ENCODE measurements around the gene DSG1.

DSG1 gene

DNA sequence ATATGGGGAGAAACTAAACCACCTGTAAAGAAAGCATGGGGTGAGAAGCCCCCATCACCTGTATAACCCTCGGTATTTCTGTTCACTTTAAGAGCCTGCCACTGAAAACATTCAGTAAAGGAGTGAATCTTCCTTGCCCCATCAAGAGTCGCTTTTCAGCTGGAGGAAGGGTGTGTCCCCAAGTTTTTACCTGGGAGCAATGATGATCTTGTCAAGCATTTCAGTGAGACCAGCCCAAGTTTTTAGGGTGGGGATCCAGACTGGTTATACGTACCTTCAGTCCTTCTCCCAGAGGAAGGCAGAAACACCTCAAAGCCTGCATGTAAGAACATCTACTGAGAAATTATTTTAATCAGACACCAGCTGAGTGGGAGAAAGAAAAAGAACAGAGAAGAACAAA is at the start of gene DSG1:
TSS of gene DSG1 (plus strand) at position 301 of the 400 bp plus-strand sequence. CDS start 141 bp downstream, outside the sequence.
- no peak for TF ChIP-seq GATA2 (IDR thresholded peaks at IDR 0.05; ENCODE audit: low read depth, low read length)

DNA sequence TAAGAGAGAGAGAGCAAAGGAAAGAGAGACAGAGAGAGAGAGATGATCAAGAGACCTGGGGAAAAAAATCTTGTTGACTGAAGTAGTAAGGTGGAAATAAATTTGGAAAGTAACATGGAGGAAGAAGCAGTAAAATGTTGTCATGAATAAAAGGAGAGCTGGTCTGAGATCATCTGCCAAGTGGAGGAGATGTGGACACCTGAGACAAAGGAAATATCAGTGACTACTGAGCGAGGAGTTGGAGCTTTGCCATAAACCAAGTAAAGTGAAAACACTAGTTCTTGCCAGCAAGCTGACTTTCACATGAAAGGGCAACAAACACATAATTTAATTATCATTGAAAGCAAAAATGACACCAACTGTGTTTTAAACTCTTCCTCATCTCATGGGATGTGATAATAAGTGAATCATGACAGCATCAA is 49.0 kb upstream of the DSG1 start:
- TF ChIP-seq GATA3 (IDR thresholded peaks at IDR 0.05; ENCODE audit: low read depth, low read length) = no peak

DNA sequence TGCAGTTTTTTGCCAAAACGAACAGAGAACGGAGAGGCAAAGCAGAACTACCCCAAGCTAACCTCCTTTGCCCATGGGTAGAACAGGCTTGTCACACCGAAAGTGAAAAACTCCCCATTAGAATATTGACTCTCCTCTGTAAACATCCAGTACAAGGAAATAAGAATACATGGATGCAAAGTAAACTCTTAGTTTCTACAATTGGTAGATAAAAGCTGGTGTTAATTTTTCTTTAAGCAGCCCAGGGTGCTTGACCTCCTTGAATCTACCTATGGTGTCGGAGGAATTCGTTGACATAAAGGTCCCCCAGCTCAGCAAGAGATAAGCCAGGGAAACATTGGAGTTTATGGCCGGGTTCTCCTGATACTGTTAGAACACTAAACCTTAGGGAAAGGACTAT is 48.4 kb upstream of the DSG1 start:
- no peak for TF ChIP-seq GATA3 (IDR thresholded peaks at IDR 0.05; ENCODE audit: low read depth, low read length)
- no peak for TF ChIP-seq GATA2 (IDR thresholded peaks at IDR 0.05; ENCODE audit: low read depth, low read length)

DNA sequence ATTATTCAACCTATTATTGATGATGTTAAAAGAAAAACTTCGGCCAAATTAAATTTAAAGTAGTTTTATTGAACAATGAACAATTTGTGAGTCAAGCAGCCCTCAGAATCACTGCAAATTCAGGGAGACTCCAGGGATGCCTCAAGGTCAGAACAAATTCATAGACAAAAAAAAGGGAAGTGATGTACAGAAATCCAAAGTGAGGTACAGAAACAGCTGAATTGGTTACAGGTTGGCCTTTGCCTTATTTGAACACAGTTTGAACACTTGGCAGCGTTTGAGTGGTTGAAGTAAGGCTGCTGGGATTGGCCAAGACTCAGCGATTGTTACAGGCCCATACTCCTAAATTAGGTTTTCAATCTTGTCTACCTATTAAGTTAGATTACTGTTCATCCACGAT is 47.4 kb upstream of the DSG1 start:
- TF ChIP-seq GATA3 (IDR thresholded peaks at IDR 0.05; ENCODE audit: low read depth, low read length) = no peak
- TF ChIP-seq GATA2 (IDR thresholded peaks at IDR 0.05; ENCODE audit: low read depth, low read length) = no peak

DNA sequence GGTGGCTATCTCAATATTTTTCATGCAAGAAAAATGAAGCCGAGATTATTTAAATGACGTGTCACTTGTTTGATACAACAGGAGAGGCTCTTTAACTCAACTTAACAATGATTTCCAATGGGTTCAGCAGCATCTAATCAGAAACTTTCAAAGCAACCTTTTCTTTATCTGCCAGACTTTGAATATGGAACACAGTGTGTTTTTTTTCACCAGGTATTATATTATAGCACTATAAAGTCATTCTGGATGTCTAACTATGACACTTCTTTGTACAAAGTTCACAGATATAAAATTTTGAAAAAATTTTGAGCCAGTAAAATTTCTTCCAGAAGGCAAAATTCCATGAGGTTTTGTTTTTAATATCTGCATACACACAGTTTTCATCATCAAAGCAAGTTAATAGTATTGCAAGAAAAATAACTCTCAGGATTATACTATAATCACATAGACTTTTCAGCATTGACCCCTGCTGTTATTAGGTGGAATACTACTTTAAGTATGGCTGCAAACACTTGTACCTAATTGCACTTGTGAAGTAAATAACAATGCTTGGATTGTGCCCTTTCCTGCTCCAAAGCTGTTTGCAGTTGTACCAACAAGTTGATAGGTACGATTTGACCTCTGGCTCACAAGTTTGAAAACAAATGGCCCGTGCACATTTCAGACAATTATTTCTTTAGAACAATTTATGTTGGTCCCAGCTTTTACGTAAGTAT is 44.0 kb upstream of the DSG1 start:
- TF ChIP-seq GATA3 (IDR thresholded peaks at IDR 0.05; ENCODE audit: low read depth, low read length) = no peak
- no peak for TF ChIP-seq GATA2 (IDR thresholded peaks at IDR 0.05; ENCODE audit: low read depth, low read length)

DNA sequence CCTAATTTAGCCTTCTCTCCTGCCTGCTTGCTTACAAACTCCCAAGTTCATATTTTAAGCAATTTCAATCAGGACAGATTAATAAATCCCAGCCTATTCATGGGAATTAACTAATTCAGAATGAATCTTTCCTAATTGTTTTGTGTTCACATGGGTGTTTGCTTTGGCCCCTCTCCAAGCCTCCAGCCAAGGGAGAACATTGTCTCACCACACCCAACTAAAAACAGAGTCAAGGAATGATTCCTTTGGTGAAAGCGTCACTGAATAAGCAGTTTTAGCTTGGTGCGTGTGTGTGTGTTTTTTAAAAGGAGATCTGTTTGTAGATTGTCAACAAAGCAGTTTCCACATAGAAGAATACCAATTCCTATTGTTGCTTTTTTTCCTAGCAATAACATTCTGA is 43.0 kb upstream of the DSG1 start:
- TF ChIP-seq GATA2 (IDR thresholded peaks at IDR 0.05; ENCODE audit: low read depth, low read length) = no peak

DNA sequence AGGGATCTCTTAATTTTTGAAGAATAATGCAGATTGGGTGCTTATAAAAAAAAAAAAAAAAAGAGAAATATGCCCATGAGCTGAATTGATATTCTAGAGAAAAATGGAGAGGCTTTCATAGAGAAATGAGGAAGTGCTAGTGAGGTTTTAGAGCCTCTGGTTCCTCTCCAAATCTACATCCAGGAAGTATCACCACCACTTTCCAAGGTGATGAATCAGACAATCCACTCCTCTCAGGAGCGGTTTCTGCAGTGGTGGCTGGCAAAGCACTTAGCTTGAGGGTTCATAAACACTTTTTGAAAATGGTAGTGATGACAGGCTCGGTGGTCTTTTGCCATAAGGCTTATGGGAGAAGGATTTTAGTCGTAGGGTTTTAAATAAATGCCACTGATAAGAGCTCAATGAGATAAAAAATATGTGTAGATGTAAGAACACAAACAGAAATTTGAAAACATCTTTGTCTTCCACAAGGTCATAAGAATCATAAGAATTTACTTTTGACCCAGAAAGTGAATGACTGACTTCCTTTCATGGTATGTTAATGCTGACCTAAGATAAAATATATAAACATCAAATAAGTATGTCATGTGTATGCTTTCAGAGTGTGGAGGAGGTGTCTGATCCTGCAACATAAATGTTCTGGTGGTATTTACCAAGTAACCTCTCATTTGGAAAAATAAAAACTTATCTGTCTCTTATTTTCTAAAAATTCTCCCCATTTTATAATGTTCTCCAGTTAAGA is 42.1 kb upstream of the DSG1 start:
- TF ChIP-seq GATA3 (IDR thresholded peaks at IDR 0.05; ENCODE audit: low read depth, low read length) (no peak), GATA2 (IDR thresholded peaks at IDR 0.05; ENCODE audit: low read depth, low read length) (no peak)

DNA sequence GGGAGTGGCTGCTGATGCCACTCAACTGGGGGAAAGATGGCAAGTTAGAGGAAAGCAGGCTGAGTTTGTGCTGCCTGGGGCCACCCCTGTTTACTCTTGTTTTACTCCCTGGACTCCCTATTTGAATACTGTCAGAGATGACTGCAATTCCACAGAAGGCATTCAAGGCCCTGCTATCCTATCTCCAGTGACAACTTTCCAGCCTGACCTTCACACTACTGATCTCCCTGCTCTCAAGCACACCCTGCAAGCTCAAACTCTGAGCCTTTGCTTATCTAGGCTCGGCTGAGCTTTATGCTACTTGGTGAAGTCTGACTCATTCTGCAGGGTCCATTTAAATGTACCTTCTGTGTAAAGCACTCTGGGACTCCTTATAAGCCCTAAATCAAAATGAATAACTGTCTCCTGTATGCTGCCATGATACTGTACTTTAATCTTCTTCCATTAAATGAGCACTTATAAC is 39.3 kb upstream of the DSG1 start:
- TF ChIP-seq GATA2 (IDR thresholded peaks at IDR 0.05; ENCODE audit: low read depth, low read length) = no peak
- TF ChIP-seq GATA3 (IDR thresholded peaks at IDR 0.05; ENCODE audit: low read depth, low read length) = no peak

DNA sequence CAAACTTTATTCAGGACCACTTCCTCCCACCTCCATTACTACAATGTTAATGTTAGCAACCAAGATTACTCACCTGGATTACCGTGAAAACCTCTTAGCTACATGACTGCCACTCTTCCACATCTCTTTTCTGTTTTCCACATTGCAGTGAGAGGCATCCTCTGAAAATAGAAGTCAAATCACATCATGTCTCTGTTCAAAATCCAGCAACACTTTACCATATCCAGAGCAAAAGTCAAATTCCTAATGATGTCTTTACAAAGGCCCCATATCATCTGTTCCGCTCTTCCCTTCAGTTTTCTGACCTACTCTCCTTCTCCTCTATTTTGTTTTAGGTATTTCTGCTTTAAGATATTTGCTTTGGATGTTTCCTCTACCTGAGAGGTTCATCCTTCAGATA is 37.5 kb upstream of the DSG1 start:
- TF ChIP-seq GATA3 (IDR thresholded peaks at IDR 0.05; ENCODE audit: low read depth, low read length) (no peak), GATA2 (IDR thresholded peaks at IDR 0.05; ENCODE audit: low read depth, low read length) (no peak)

DNA sequence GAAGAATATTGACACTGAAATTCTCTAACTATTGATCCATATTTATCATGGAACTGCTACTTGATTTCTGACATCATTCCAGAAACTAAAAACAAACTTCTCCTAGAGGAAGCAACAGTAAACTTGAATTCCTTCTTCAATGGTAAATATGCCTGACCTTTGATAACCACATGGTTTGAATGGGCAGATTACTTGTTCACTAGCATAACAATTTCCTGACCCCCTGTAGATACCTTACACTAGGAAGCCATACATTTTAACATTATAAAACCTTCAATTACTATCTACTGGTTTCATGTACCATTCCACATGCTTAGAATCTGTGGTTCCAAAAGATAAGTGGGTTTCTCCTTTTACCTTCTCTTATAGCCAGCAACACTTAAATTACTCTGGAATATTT is 36.5 kb upstream of the DSG1 start:
- no peak for TF ChIP-seq GATA2 (IDR thresholded peaks at IDR 0.05; ENCODE audit: low read depth, low read length)
- no peak for TF ChIP-seq GATA3 (IDR thresholded peaks at IDR 0.05; ENCODE audit: low read depth, low read length)

DNA sequence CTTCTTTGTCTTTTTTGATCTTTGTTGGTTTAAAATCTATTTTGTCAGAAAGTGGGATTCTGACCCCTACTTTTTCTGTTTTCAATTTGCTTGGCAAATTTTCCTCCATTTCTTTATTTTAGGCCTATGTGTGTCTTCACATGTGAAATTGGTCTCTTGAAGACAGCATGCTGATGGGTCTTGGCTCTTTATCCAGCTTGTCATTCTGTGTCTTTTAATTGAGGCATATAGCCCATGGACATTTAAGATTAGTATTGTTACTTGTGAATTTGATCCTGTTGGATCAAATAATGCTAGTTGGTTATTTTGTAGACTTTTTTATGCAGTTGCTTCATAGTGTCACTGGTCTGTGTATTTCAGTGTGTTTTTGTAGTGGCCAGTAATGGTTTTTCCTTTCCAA is 26.3 kb upstream of the DSG1 start:
- TF ChIP-seq GATA2 (IDR thresholded peaks at IDR 0.05; ENCODE audit: low read depth, low read length) (no peak), GATA3 (IDR thresholded peaks at IDR 0.05; ENCODE audit: low read depth, low read length) (no peak)

DNA sequence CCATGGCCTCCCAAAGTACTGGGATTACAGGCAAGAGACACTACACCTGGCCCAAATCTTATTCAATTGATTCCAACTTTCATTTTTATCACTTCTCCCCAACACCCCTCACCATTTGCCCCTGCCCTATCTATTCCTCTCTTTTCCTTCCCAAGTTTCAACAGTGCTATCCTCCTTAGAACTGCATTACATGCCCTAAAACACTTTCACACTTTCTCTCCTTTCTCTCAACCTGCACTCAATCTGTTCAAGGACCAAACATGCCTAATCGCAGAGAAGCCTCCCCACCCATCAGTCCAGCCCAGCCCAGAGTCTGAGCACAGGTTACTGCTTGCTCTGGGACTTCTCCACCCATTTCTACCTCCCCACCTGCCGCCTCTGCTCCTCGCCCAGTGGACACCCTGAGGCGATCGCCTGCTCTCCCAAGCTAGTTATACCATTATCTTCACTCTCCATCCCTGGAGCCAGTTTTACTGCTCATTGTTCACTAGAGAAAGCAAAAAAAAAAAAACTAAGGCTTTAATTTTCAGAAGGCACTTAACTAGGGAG is 23.7 kb upstream of the DSG1 start:
- TF ChIP-seq GATA3 (IDR thresholded peaks at IDR 0.05; ENCODE audit: low read depth, low read length) (no peak), GATA2 (IDR thresholded peaks at IDR 0.05; ENCODE audit: low read depth, low read length) (no peak)

DNA sequence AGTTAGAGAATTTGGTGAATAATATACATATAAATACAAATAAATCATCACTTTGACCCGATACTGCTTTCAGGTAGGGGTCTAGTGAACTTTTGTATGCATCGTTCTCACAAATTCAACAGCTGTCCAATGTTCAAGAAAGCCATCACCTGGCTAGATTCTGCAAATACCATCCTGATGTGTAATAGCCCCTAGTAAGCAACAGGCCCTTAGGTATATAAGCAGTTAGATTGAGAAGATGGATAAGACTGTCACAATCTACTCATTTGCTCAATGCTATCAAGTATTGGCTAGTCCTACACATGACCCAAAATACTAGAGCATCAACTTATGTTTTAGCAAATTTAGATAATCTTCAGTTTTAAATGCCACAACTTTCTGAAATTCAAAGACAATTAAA is 20.7 kb upstream of the DSG1 start:
- TF ChIP-seq GATA3 (IDR thresholded peaks at IDR 0.05; ENCODE audit: low read depth, low read length) (no peak), GATA2 (IDR thresholded peaks at IDR 0.05; ENCODE audit: low read depth, low read length) (no peak)

DNA sequence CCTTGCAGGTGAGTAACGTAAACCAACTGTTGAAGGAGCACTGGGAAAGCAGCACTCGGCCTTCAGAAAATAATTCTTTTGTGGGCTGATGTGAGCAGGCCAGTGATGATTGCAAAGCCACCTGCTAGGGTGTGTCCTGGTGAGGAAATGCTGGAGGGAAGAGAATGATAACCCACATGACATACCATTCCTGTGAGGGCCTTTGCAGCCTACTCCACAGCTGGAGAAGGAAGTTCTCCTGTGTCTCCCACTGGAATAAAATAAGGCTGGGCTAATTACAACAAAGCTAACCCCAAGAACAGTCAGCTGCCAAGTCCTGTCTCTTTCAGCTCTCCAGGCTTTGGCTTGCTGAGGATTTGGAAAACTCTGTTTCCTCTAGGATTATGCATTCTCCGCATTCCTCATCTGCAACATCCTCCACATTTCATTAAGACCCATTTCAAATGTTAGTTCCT is 16.7 kb upstream of the DSG1 start:
- TF ChIP-seq GATA2 (IDR thresholded peaks at IDR 0.05; ENCODE audit: low read depth, low read length) (no peak), GATA3 (IDR thresholded peaks at IDR 0.05; ENCODE audit: low read depth, low read length) (no peak)

DNA sequence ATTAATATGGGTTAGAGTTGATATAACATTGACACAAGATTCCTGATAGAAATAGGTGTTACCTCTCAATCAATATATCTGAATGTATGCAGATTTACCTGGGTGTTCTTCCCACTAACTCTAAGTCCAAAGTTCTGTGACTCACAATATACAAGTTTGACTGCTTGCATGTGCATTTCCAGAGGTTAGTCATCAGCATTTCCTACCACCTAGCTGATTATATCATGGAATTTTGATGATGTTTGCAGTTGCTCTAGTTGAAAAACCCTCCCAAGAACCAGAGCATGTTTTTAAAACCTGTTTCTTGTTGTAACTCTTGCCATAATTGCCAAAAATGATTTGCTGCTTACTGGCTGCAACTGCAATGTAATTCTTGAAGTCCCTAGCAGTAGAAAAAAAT is 15.0 kb upstream of the DSG1 start:
- TF ChIP-seq GATA3 (IDR thresholded peaks at IDR 0.05; ENCODE audit: low read depth, low read length) = no peak
- TF ChIP-seq GATA2 (IDR thresholded peaks at IDR 0.05; ENCODE audit: low read depth, low read length) = no peak

Measured in SH-SY5Y (cell line).